GM12891 (cell line): Measurements from ENCODE around the gene TCF25.

ENCODE experiments used
- PAX5 ChIP-seq: IDR thresholded peaks from 2 replicates; pipeline ENCODE4 v1.6.1; 2011; ENCODE audit warnings: low read length, moderate library complexity, mild to moderate bottlenecking; ENCODE audit not compliant: insufficient read depth, severe bottlenecking
- POLR2A ChIP-seq: IDR thresholded peaks from 2 replicates; pipeline ENCODE4 v1.6.1; 2011; ENCODE audit warnings: low read depth, low read length, control low read depth
- POLR2AphosphoS5 ChIP-seq: IDR thresholded peaks from 2 replicates; pipeline ENCODE4 v1.6.1; 2011; ENCODE audit warnings: low read depth, low read length, control low read depth
- POU2F2 ChIP-seq: IDR thresholded peaks from 2 replicates; pipeline ENCODE4 v1.6.1; 2011; ENCODE audit warnings: low read depth, mild to moderate bottlenecking, control low read depth, low read length, moderate library complexity
- SPI1 ChIP-seq: IDR thresholded peaks from 2 replicates; pipeline ENCODE4 v1.6.1; 2011; ENCODE audit warnings: low read depth, low read length, control low read depth
- TAF1 ChIP-seq: IDR thresholded peaks from 2 replicates; pipeline ENCODE4 v1.6.1; 2011; ENCODE audit warnings: low read depth, low read length, control low read depth

- TF ChIP-seq POLR2A (no peak), POLR2AphosphoS5 (no peak), TAF1 (no peak), SPI1 (no peak), PAX5 (no peak), POU2F2 (no peak)
These were observed 78.7 kb downstream of the TCF25 start for GRCh38 chr16:89952049-89952448.
